GM21528 (cell line): ENCODE measurements around the gene FAM3D.

Experiments used
- ATAC-seq: cut with Tn5 transposase; IDR thresholded peaks from one replicate; pipeline ENCODE4 v1.9.1; 2021; ENCODE audit warnings: mild to moderate bottlenecking, moderate library complexity; ENCODE audit not compliant: unreplicated experiment, low FRiP score

FAM3D gene

DNA sequence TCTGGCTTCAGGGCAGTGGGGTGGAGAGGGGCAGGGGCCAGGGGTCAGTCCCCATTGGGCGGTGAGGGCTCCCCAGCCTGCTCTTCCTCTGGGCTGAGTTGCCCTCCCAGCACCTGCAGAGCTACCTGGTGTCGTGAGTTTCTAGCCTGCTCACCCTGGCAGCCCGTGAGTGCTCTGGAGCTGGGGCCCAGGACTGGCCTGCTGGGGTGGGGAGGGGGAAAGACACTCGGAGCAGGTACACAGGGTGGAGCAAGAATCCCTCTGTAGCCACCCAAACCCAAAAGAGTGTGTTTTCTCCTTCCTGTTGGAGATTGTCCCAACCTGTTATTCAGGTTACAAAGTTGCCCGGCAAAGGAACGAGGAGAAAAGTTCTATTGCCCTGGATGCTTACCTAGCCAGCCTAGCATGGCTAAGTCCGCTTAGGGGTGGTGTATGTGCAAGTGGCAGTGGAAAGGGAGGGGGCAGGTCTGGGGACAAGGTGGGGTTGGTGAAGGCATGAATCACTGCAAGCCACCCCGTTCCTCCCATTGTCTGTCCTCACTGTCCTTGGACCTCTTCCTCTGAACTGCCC is 8.9 kb downstream of the FAM3D start:
- ATAC-seq, result no peak

GRCh38 chr3:58657036-58657520 is 9.5 kb downstream of the FAM3D start:
- no peak for ATAC-seq

GRCh38 chr3:58656631-58657030 is 9.9 kb downstream of the FAM3D start:
- ATAC-seq, result no peak

- no peak for ATAC-seq
Measured at GRCh38 chr3:58654466-58654865, 12.1 kb downstream of the FAM3D start.

DNA sequence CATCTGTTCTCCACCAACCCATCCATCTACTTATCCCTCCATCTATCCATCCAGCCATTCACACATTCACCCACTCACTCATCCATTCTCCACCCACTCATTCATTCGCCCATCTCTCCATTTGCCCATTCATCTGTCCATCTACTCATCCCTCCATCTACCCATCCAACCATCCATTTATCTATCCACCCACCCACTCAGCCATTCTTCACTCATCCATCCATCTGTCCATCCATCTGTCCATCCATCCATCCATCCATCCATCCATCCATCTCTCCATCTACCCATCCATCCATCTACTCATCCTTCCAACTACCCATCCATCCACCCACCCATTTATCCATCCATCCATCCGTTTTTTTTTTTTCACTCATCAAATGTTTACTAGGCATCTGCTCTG is 13.9 kb downstream of the FAM3D start:
- no peak for ATAC-seq

GRCh38 chr3:58651276-58651675 is 15.3 kb downstream of the FAM3D start:
- no peak for ATAC-seq

GRCh38 chr3:58647381-58648141 is 19.0 kb downstream of the FAM3D start:
- no peak for ATAC-seq

GRCh38 chr3:58646503-58646902 is 20.1 kb downstream of the FAM3D start:
- ATAC-seq, result no peak

- ATAC-seq, result no peak
Measured at GRCh38 chr3:58645726-58646125, 20.8 kb downstream of the FAM3D start.

- no peak for ATAC-seq
Measured at GRCh38 chr3:58642846-58643245, 23.7 kb downstream of the FAM3D start.

- peak; percentile 85 for ATAC-seq
Measured at GRCh38 chr3:58640700-58641372, 25.7 kb downstream of the FAM3D start.

DNA sequence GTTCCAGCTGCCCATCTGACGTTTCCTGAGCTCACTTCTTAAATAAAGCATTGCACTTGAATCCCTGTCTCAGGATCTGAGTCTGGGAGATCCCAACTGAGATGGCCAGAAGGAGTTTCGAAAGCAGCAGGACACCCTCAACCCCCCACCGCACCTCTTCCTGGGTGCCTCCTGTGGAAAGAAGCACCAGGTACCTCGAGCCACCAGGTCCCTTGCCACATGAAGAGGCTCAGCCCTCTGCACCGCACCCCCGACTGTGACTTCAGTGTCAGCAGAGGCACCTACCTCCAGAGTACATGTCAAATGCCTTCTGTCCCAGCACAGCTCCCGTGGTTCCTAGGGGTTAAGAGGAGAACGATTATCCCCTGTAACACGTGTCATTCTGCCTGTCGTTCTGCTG is 26.7 kb downstream of the FAM3D start:
- ATAC-seq, result no peak

DNA sequence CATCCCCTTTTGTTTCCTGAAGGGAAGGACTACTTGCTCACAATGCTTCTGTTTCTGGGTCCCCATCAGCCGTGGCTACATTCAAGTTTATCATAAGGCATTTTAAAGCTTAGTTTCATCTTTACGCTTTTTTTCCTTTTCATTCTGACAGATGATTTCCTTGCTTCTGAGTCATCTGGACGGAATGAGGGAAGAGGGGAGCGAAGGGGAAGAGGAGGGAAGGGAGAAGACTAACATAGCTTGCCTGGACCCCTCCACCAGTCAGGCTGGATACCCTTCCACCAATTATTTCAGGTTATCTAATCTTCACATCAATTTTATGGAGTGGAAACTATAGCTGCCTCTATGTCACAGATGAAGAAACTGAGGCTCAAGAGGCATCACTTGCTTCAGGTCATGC is 27.6 kb downstream of the FAM3D start:
- ATAC-seq, result no peak

DNA sequence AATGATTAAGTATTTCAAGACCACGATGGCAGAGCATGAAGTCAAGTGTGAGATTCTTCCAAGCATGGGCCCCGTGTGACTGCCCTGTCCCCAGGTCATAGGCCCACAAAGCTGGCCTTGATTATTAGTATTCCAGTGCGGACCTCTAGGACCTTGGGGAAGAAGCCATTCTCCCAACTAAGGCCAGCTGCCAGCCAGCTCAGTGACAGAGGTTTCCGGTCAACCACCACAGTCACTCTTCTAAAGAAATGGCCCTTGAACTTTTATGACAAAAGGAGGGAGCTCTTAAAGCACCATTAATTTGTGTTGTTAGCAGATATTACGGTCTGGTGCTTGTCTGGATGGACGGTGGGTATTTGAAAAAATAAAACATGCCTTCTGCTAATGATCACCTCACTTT is 28.0 kb downstream of the FAM3D start:
- ATAC-seq, result no peak

DNA sequence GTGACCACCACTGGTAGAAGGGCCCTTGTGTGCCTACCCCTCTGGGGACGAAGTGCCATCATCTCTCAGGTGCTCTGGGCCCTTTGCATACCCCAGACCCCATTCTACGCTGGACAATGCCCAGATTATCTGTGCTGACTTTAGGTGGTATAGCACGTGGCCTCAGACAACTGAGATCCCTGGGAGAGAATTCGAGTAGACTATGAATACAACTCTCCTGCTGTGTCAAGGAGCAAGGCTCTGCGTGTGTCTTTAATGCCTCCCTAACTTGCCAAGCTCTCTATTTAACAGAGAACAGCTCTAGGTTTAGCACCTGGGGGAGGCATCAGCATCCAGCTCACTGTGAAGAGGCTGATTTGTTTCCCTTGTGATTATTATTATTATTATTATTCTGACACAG is 29.1 kb downstream of the FAM3D start:
- ATAC-seq, result no peak

DNA sequence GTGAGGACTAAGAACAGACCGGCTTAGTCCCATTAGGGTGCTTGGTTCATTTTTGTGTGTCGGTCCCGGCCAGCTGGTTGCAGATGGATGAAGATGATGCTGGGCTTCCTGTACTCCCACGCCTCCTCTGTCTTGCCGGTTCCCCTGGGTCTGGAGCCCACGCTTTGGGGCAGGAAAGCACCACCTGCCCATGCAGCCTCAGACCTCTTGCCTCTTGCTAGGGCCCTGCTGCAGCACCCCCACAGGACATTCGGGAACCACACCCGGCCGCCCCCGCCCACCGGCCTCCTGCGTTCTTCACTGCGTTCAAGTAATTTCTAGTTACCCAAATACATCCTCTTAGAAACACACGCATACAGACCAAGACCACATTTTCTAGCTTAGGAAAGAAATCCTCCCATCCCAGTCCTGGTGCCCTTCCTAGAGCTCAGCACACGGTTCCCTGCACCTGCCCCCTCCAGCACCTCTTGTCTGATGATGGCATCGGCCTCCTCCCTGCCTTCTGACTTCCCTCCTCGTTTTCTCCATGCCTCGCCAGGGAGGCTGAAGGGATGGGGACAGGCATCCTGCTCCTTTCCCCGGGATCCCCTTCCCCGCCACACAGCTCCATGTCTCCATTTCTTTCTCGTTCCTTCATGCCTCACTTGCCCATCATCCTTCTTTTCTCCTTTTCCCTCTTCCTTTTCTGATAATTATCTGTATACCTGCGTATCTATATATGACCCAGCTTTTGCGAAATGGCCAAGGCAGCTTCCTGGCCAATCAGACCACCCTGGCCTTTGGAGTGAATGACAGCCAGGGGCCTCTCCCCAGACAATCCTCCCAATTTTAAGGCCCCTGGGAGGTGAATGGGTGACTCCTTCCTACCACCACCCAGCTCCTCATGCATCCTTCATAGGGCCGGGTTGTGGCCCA is 30.9 kb downstream of the FAM3D start:
- no peak for ATAC-seq

GRCh38 chr3:58633157-58633865 is 33.3 kb downstream of the FAM3D start:
- no peak for ATAC-seq

GRCh38 chr3:58631742-58632141 is 34.8 kb downstream of the FAM3D start:
- no peak for ATAC-seq

GRCh38 chr3:58630710-58631092 is 35.9 kb downstream of the FAM3D start:
- ATAC-seq, result no peak

DNA sequence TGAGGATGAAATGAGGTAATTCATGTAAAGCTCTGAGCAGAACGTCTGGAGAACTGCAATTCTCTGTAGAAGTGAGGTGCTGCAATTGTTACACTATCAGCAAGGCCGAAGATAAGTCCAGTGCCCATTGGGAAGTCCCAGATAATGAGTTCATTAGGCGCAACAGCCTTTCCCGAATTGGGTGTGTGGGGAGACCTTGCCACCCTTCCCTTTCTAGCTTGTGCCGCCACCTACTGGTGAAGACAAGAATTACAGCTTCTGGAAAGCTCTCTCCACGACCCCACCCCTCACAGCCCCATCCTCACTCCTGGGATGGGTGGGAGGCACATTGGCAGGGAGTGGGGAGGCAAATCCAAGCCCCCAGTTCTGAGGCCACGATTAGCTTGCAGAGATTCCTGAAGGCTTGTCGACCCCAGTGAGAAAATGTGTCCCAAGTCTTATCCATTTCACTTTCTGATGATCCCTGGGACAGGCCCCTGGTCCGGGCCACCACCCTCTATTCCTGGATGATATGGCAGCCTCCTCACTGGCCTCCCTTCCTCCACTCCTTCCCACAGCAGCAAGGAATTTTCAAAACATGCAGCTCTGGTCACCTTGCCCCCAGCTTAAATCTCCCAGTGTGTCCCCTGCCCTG is 36.4 kb downstream of the FAM3D start:
- no peak for ATAC-seq
